ENCODE measurements around the gene ZC3H12C. TPM values are rescaled to one million over a fixed set of nuclear protein-coding genes. Genes with fewer than 3 reads are reported as not detected.
A peak's percentile ranks its signal among the peaks of the same experiment; 100 is the strongest.

The ZC3H12C gene
- total RNA-seq, 2 experiments from 2014 or later = 0.05 to 0.17 TPM

GRCh38 chr11:110097459-110098012, 4.3 kb downstream of the ZC3H12C start:
- H3K36me3 Mint-ChIP-seq (ENCODE audit: low read depth) = no peaks in the 10 kb centered on the region
- ChIA-PET POLR2A (interaction anchor here (0.5 kb wide), 1 partner anchor 1104 kb away, joined by 3 read pairs; no protein-coding TSS in a partner anchor), CTCF (no interaction called here)
- H3K4me3 Mint-ChIP-seq = no peak overlapping the region
- H3K9me3 ChIP-seq (ENCODE audit: control insufficient read depth in 1 of 2, insufficient read depth in 1 of 2, low read length in 2 of 2) = no peaks in the 10 kb centered on the region
- H3K4me3 ChIP-seq (ENCODE audit: low read length) = no peak overlapping the region
- no peaks in the 10 kb centered on the region for H3K4me1 Mint-ChIP-seq (ENCODE audit: low read depth)
- H3K36me3 ChIP-seq (ENCODE audit: insufficient read depth, low read length) = no peaks in the 10 kb centered on the region
- peaks cover 37% of the 10 kb centered on the region for H3K27me3 Mint-ChIP-seq
- H3K27ac ChIP-seq (ENCODE audit: low read depth in 1 of 2, low read length in 2 of 2) = no peak overlapping the region
- DNase-seq (peak in 1 of 14 experiments; percentile 28), ATAC-seq (ENCODE audit: poor library complexity) (no peak)
- intact Hi-C loops (cut with DNase I, micrococcal nuclease) = no loop called here
- TF ChIP-seq, protein P1, sequence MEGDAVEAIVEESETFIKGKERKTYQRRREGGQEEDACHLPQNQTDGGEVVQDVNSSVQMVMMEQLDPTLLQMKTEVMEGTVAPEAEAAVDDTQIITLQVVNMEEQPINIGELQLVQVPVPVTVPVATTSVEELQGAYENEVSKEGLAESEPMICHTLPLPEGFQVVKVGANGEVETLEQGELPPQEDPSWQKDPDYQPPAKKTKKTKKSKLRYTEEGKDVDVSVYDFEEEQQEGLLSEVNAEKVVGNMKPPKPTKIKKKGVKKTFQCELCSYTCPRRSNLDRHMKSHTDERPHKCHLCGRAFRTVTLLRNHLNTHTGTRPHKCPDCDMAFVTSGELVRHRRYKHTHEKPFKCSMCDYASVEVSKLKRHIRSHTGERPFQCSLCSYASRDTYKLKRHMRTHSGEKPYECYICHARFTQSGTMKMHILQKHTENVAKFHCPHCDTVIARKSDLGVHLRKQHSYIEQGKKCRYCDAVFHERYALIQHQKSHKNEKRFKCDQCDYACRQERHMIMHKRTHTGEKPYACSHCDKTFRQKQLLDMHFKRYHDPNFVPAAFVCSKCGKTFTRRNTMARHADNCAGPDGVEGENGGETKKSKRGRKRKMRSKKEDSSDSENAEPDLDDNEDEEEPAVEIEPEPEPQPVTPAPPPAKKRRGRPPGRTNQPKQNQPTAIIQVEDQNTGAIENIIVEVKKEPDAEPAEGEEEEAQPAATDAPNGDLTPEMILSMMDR (IDR thresholded peaks at IDR 0.05) = no peak
- no peak overlapping the region for H3K27ac Mint-ChIP-seq
- H3K9me3 Mint-ChIP-seq = no peaks in the 10 kb centered on the region
- peaks cover 17 to 24% of the 10 kb centered on the region in 2 experiments for H3K27me3 ChIP-seq (ENCODE audit: control insufficient read depth in 1 of 2, insufficient read depth in 2 of 2, low read length in 2 of 2)
- peaks cover 7% of the 10 kb centered on the region for H3K4me1 ChIP-seq (ENCODE audit: insufficient read depth, low read length)

DNA sequence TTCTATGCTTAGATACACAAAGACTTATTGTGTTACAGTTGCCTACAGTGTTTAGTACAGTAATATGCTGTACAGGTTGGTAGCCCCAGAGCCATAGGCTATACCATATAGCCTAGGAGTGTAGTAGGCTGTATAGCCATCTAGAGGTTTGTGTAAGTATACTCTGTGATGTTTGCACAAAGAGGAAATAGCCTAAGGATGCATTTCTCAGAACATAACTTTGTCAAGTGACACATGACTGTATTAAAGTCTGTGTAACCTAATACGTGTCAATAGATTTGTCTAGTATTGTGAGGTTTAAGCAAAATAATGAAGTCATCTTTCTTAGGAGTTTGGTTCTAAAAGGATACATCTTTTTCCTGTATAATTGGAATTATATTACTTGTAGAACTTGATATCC, 5.5 kb downstream of the ZC3H12C start:
- POLR2A ChIA-PET = no interaction called here
- Histone ChIP-seq H3K36me3 (ENCODE audit: insufficient read depth, low read length) (no peaks in the 10 kb centered on the region), H3K9me3 (ENCODE audit: control insufficient read depth in 1 of 2, insufficient read depth in 1 of 2, low read length in 2 of 2) (no peaks in the 10 kb centered on the region), H3K27ac (ENCODE audit: low read depth in 1 of 2, low read length in 2 of 2) (no peak overlapping the region), H3K27me3 (ENCODE audit: control insufficient read depth in 1 of 2, insufficient read depth in 2 of 2, low read length in 2 of 2) (peaks cover 16 to 22% of the 10 kb centered on the region in 2 experiments), H3K4me3 (ENCODE audit: low read length) (no peak overlapping the region), H3K4me1 (ENCODE audit: insufficient read depth, low read length) (peaks cover 3% of the 10 kb centered on the region)
- no peaks in the 10 kb centered on the region for H3K4me1 Mint-ChIP-seq (ENCODE audit: low read depth)
- TF ChIP-seq, protein P1 (IDR thresholded peaks at IDR 0.05) = no peak
- no peaks in the 10 kb centered on the region for H3K9me3 Mint-ChIP-seq
- H3K27ac Mint-ChIP-seq = no peak overlapping the region
- ATAC-seq (ENCODE audit: poor library complexity) = no peak
- peaks cover 36% of the 10 kb centered on the region for H3K27me3 Mint-ChIP-seq
- peak in 1 of 14 experiments; percentile 26 for DNase-seq
- H3K4me3 Mint-ChIP-seq = no peak overlapping the region
- no peaks in the 10 kb centered on the region for H3K36me3 Mint-ChIP-seq (ENCODE audit: low read depth)
- intact Hi-C loops (cut with DNase I, micrococcal nuclease) = no loop called here
- CTCF ChIA-PET = no interaction called here

DNA sequence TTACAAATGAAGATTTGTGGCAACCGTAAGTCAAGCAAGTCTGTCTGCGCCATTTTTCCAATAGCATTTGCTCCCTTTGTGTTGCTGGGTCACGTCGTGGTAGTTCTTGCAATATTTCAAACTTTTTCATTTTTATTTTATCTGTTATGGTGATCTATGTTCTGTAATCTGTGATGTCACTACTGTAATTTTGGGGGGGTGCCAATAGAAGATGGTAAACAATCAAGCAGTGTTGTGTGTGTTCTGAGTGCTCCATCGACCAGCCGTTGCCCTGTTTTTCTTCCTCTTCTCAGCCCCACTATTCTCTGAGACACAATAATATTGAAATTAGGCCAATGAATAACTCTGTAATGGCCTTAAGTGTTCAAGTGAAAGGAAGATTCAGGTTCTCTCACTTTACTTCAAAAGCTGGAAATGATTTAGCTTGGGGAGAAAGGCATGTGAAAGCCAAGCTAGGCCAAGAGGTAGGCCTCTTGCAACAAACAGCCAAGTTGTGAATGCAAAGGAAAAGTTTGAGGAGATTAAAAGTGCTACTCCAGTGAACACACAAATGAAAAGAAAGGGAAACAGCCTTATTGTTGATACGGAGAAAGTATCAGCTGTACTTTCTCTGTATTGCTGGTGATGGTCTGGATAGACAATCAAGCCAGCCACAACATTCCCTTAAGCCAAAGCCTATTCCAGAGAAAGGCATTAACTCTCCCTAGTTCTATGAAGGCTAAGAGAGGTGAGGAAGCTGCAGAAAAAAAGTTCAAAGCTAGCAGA, 7.5 kb downstream of the ZC3H12C start:
- ATAC-seq (ENCODE audit: poor library complexity) (no peak), DNase-seq (no peak)
- H3K27ac Mint-ChIP-seq = no peak overlapping the region
- H3K27me3 Mint-ChIP-seq = peaks cover 18% of the 10 kb centered on the region
- intact Hi-C loops (cut with DNase I, micrococcal nuclease) = no loop called here
- no peaks in the 10 kb centered on the region for H3K36me3 Mint-ChIP-seq (ENCODE audit: low read depth)
- Histone ChIP-seq H3K27ac (ENCODE audit: low read depth in 1 of 2, low read length in 2 of 2) (no peak overlapping the region), H3K4me1 (ENCODE audit: insufficient read depth, low read length) (no peaks in the 10 kb centered on the region), H3K4me3 (ENCODE audit: low read length) (no peak overlapping the region), H3K9me3 (ENCODE audit: control insufficient read depth in 1 of 2, insufficient read depth in 1 of 2, low read length in 2 of 2) (no peaks in the 10 kb centered on the region), H3K27me3 (ENCODE audit: control insufficient read depth in 1 of 2, insufficient read depth in 2 of 2, low read length in 2 of 2) (peaks cover 2 to 6% of the 10 kb centered on the region in 2 experiments), H3K36me3 (ENCODE audit: insufficient read depth, low read length) (no peaks in the 10 kb centered on the region)
- H3K4me1 Mint-ChIP-seq (ENCODE audit: low read depth) = no peaks in the 10 kb centered on the region
- no peak overlapping the region for H3K4me3 Mint-ChIP-seq
- POLR2A ChIA-PET = no interaction called here
- H3K9me3 Mint-ChIP-seq = no peaks in the 10 kb centered on the region
- TF ChIP-seq, protein P1 (IDR thresholded peaks at IDR 0.05) = no peak
- CTCF ChIA-PET = interaction anchor here (0.7 kb wide), 1 partner anchor 1256 kb away, joined by 3 read pairs; no protein-coding TSS in a partner anchor
